ENCODE measurements around the gene TMPRSS9. TPM values are rescaled to one million over a fixed set of nuclear protein-coding genes. Genes with fewer than 3 reads are reported as not detected.

TMPRSS9 gene
- total and polyA plus RNA-seq, 3 donors from 2014 or later, result 3.5 to 9.8 (median 8.4) TPM

- Histone ChIP-seq H3K36me3 (ENCODE audit: low read depth, missing control alignments) (no peaks in the 10 kb centered on the region), H3K27ac (peak overlapping the region in 1 of 2 donors; percentile 31), H3K27me3 (no peaks in the 10 kb centered on the region), H3K4me3 (peak overlapping the region in 1 of 2 donors; percentile 25), H3K9me3 (no peaks in the 10 kb centered on the region), H3K4me1 (peaks cover 33% of the 10 kb centered on the region)
- intact Hi-C loops (cut with DNase I; ENCODE audit: low total_unique reads), result no loop called here
- DNase-seq, result peak; percentile 53
- 25 to 32% methylated on average over 9 to 19 of the region's 19 CpGs for WGBS, 2 donors
- TF ChIP-seq POLR2A (IDR thresholded peaks at IDR 0.05), result no peak
- TF ChIP-seq CTCF (IDR thresholded peaks at IDR 0.05), result no peak
These were observed 63.2 kb downstream of the TMPRSS9 start for GRCh38 chr19:2423071-2423914.

- Histone ChIP-seq H3K4me1 (peaks cover 33% of the 10 kb centered on the region), H3K4me3 (peak overlapping the region in 1 of 2 donors; percentile 25), H3K27ac (peak overlapping the region in 1 of 2 donors; percentile 31), H3K9me3 (no peaks in the 10 kb centered on the region), H3K36me3 (ENCODE audit: low read depth, missing control alignments) (no peaks in the 10 kb centered on the region), H3K27me3 (no peaks in the 10 kb centered on the region)
- no peak for TF ChIP-seq POLR2A (IDR thresholded peaks at IDR 0.05)
- TF ChIP-seq CTCF (IDR thresholded peaks at IDR 0.05), result no peak
- intact Hi-C loops (cut with DNase I; ENCODE audit: low total_unique reads), result no loop called here
- no peak for DNase-seq
- 41 to 43% methylated on average over 11 to 43 of the region's 46 CpGs for WGBS, 2 donors
These were observed 64.0 kb downstream of the TMPRSS9 start for GRCh38 chr19:2423915-2424685.

GRCh38 chr19:2424686-2425621, 64.9 kb downstream of the TMPRSS9 start:
- DNase-seq, result peak; percentile 75
- WGBS, 2 donors, result 28 to 46% methylated on average over 9 to 26 of the region's 101 CpGs
- no peaks in the 10 kb centered on the region for H3K9me3 ChIP-seq
- H3K36me3 ChIP-seq (ENCODE audit: low read depth, missing control alignments), result no peaks in the 10 kb centered on the region
- no peaks in the 10 kb centered on the region for H3K27me3 ChIP-seq
- H3K4me1 ChIP-seq, result peaks cover 33% of the 10 kb centered on the region
- TF ChIP-seq CTCF (IDR thresholded peaks at IDR 0.05) (no peak), POLR2A (IDR thresholded peaks at IDR 0.05) (no peak)
- intact Hi-C loops (cut with DNase I; ENCODE audit: low total_unique reads), result no loop called here
- peak overlapping the region in 1 of 2 donors; percentile 25 for H3K4me3 ChIP-seq
- no peak overlapping the region for H3K27ac ChIP-seq

GRCh38 chr19:2425622-2426581, 65.8 kb downstream of the TMPRSS9 start:
- 49 to 54% methylated on average over 13 to 29 of the region's 29 CpGs for WGBS, 2 donors
- Histone ChIP-seq H3K9me3 (no peaks in the 10 kb centered on the region), H3K4me1 (peaks cover 33% of the 10 kb centered on the region), H3K27me3 (no peaks in the 10 kb centered on the region), H3K27ac (no peak overlapping the region), H3K4me3 (no peak overlapping the region), H3K36me3 (ENCODE audit: low read depth, missing control alignments) (no peaks in the 10 kb centered on the region)
- no peak for TF ChIP-seq POLR2A (IDR thresholded peaks at IDR 0.05)
- no peak for TF ChIP-seq CTCF (IDR thresholded peaks at IDR 0.05)
- intact Hi-C loops (cut with DNase I; ENCODE audit: low total_unique reads), result no loop called here
- no peak for DNase-seq
